ENCODE results near the gene TCTN2.

TCTN2 gene

DNA sequence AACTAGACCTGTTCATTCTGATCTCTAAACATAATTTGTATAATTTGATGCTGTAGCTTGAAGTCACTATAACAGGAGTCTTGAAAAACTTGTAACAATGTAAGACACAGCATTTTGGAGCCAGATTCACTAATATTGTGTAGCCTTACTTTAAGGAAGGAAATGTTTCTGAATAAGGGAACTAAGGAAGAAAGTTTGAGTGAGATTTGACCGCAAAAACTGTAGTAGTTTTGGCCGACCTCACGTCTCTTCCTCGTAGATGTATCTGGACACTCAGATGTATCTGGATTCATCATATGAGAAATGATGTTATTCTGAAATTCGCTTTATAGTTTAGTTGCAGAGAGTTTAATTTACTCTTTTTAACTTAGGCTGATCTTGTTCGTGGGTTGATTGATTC lies 77.2 kb downstream of the TCTN2 start:
- TF ChIP-seq, protein P1, sequence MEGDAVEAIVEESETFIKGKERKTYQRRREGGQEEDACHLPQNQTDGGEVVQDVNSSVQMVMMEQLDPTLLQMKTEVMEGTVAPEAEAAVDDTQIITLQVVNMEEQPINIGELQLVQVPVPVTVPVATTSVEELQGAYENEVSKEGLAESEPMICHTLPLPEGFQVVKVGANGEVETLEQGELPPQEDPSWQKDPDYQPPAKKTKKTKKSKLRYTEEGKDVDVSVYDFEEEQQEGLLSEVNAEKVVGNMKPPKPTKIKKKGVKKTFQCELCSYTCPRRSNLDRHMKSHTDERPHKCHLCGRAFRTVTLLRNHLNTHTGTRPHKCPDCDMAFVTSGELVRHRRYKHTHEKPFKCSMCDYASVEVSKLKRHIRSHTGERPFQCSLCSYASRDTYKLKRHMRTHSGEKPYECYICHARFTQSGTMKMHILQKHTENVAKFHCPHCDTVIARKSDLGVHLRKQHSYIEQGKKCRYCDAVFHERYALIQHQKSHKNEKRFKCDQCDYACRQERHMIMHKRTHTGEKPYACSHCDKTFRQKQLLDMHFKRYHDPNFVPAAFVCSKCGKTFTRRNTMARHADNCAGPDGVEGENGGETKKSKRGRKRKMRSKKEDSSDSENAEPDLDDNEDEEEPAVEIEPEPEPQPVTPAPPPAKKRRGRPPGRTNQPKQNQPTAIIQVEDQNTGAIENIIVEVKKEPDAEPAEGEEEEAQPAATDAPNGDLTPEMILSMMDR (IDR thresholded peaks at IDR 0.05; ENCODE audit: insufficient read depth, missing control alignments): no peak
- FAIRE-seq: no peak
- no peak for DNase-seq (ENCODE audit: insufficient read length, low spot score)

DNA sequence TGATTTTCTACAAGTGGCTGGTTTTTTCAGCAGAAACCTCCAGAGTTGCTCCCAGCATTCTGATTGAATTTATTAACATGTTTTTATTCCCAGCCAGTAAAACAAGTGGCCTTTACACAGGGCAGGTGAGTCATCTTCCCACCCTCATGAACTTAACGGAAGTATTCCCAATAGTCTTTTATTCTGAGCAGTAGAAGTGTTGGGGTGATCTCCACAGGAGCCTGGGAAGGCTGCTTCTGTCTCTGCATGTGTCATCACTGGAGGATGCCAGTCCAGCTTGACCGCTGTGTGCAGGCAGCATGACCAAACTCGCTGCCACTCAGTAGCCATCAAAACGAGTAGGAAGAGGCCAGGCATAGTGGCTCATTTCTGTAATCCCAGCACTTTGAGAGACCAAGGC lies 77.7 kb downstream of the TCTN2 start:
- no peak for DNase-seq (ENCODE audit: insufficient read length, low spot score)

DNA sequence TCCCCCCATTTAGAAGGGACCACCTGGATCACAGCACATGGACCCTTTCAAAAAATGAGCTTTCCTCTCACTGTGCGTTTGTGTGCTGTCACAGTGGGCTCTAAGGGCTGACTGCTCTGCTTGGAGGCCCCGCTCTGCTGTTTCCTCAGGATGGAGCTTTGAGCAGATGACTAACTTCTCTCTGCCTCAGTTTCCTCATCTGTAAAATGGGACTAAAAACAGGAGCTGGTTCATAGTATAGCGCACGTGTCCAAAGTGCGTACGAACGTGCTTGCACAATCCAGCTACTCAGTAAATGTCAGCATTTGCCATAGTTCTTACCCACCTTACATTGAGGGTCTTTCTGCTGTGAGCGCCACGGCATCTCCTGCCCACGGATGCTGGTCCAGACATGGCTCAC lies 78.4 kb downstream of the TCTN2 start:
- FAIRE-seq (no peak), DNase-seq (ENCODE audit: insufficient read length, low spot score) (no peak)
- TF ChIP-seq, protein P1 (IDR thresholded peaks at IDR 0.05; ENCODE audit: insufficient read depth, missing control alignments): no peak

More for the DNA sequence above, 77.7 kb downstream of the TCTN2 start:
- FAIRE-seq: no peak
- TF ChIP-seq, protein P1 (IDR thresholded peaks at IDR 0.05; ENCODE audit: insufficient read depth, missing control alignments): no peak

DNA sequence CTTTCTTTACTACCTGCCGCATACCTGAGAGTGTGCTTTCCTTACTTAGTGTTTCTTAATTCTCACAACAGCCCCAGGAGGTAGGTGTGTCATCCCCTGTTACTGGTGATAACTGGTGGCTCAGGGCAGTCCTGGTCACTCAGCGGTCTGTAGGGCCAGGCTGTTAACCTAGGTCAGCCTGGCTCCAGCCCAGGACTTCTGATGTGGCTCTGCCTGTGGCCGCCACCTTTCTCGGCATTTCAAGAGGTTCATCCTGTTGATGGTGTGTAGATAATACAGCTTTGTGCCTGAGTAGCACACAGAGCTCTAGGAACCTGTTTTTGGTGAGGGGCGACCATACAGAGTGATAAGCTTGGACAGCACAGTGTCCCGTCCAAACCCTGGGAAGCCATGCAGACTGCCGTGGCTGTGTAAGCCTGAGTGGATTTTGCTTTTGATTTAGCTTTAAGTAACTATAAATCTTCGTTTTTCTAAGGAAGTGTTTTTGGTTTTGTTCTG lies 79.3 kb downstream of the TCTN2 start:
- DNase-seq (ENCODE audit: insufficient read length, low spot score) (no peak), FAIRE-seq (no peak)
- TF ChIP-seq, protein P1 (IDR thresholded peaks at IDR 0.05; ENCODE audit: insufficient read depth, missing control alignments): no peak

DNA sequence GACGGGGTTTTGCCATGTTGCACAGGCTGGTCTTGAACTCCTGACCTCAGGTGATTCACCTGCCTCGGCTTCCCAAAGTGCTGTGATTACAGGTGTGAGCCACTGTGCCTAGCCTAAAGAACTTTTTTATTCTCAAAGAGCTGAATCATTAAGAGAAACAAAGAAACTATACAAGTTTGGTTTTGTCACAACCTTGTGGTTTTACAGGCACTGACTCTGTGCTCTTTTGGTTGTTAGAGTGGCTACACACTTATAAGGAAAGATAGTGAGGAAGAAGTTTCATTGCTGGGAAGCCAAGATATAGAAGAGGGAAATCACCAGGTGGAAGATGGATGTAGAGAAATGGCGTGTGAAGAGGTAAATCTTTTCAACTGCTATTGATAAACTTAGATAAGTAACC lies 81.1 kb downstream of the TCTN2 start:
- no peak for FAIRE-seq
- no peak for DNase-seq (ENCODE audit: insufficient read length, low spot score)
- TF ChIP-seq, protein P1 (IDR thresholded peaks at IDR 0.05; ENCODE audit: insufficient read depth, missing control alignments): no peak

DNA sequence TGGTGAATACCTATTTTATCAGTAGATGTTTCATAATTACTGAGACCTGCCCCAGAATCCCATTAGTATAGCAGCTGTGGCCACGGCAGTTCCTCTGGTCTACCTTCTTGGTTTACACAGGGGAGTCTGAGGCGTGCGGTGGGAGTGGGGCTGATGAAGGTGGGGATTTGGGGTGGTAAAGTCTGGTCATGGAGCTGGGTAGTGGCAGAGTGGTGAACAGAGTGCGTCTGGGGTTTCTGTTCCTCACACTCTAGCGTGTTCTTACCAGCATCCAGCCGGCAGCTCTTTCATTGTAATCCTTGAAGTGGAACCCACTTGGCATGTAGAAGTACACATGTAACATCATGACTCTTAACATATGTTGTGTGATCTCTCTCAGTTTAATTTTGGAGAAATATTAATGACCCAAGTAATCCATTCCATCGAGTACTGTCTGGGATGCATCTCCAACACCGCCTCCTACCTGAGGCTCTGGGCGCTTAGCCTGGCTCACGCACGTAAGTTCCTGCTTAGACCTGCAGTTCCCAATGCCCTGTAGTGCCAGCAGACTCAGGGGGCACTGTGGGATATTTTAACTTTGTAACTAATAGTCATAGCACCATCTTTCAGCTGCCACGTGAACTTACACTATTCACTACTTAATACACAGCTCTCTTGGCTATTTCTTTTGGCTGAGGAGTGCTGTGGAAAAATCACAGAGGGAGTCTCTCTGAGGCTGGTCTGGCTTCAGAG lies 83.3 kb downstream of the TCTN2 start:
- TF ChIP-seq, protein P1 (IDR thresholded peaks at IDR 0.05; ENCODE audit: insufficient read depth, missing control alignments): no peak
- DNase-seq (ENCODE audit: insufficient read length, low spot score): no peak
- no peak for FAIRE-seq

DNA sequence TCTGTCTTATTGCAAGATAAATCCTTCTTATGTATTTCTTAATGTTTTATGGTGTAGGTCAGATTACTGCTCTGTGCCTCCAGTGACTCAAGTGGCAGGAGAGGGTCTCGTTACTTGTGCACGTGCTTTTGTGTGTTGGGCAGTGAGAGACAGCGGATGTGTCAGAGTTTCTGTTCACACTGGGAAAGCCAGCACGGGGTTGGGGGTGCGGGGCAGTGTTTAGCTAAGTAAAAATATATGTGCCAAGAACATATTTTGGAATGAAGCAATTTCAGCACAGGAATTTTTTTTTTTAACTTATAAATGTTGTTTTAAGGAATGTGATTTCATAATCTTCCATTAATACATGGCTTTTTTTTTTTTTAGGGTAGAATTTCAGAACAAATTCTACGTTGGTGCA lies 86.6 kb downstream of the TCTN2 start:
- DNase-seq (ENCODE audit: insufficient read length, low spot score): no peak
- TF ChIP-seq, protein P1 (IDR thresholded peaks at IDR 0.05; ENCODE audit: insufficient read depth, missing control alignments): no peak
- no peak for FAIRE-seq

Data from D721Med (cell line).